ENCODE data around the gene VCPKMT. TPM values are rescaled to one million over a fixed set of nuclear protein-coding genes. Genes with fewer than 3 reads are reported as not detected.

The VCPKMT gene
- total RNA-seq, 2 donors from 2014 or later, result 8.1 to 12.2 TPM

DNA sequence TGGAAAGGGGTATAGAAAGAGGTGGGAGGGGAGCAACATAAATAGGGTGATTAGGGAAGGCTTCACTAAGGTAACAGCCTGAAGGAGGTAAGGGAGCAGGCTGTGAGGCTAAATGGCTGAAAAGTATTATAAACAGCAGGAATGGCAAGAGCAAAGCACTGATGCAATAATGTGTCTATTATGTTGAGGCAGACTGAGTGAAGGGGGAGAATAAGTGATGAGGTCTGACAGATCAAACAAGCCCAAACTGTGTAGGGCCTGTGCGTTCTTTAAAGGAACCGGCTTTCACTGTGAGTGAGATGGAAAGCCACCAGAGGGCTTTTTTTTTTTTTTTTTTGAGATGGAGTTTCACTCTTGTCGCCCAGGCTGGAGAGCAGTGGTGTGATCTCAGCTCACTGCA lies 6.7 kb upstream of the VCPKMT start:
- Histone ChIP-seq H3K27ac (no peak overlapping the region), H3K4me3 (no peak overlapping the region), H3K9me3 (no peaks in the 10 kb centered on the region), H3K4me1 (ENCODE audit: control insufficient read depth in 1 of 2, low read depth in 2 of 2) (no peaks in the 10 kb centered on the region), H3K36me3 (peaks cover 8% of the 10 kb centered on the region), H3K27me3 (replicated peaks; ENCODE audit: insufficient read depth) (no peaks in the 10 kb centered on the region)
- DNase-seq (ENCODE audit: low spot score) (no peak), ATAC-seq (ENCODE audit: insufficient number of reproducible peaks, low FRiP score, low read depth) (no peak)
- TF ChIP-seq CTCF (IDR thresholded peaks at IDR 0.05), result no peak

DNA sequence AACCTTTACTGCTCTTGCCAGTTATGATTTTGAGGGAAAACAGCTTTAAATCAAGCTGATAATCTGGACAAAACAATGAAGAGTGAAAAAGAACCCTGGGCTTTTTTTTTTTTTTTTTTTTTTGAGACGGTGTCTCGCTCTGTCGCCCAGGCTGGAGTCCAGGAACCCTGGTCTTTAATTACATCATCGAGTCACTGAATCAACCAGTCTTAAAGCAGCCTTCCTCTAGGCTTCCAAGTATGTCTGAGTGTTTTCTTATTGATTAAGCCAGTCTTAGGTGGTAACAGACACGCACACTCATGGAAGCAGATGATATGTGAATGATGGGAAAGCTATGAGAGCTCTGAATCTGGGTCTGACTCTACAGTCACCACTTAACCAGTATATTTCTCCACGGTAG lies 5.9 kb upstream of the VCPKMT start:
- no peaks in the 10 kb centered on the region for H3K27me3 ChIP-seq (replicated peaks; ENCODE audit: insufficient read depth)
- ATAC-seq (ENCODE audit: insufficient number of reproducible peaks, low FRiP score, low read depth) (no peak), DNase-seq (ENCODE audit: low spot score) (no peak)
- no peaks in the 10 kb centered on the region for H3K9me3 ChIP-seq
- peaks cover 0 to 3% of the 10 kb centered on the region in 2 donors for H3K4me1 ChIP-seq (ENCODE audit: control insufficient read depth in 1 of 2, low read depth in 2 of 2)
- H3K4me3 ChIP-seq, result no peak overlapping the region
- peaks cover 8% of the 10 kb centered on the region for H3K36me3 ChIP-seq
- H3K27ac ChIP-seq, result no peak overlapping the region
- TF ChIP-seq CTCF (IDR thresholded peaks at IDR 0.05), result no peak

- no peak overlapping the region for H3K27ac ChIP-seq
- TF ChIP-seq CTCF (IDR thresholded peaks at IDR 0.05), result no peak
- ATAC-seq (ENCODE audit: insufficient number of reproducible peaks, low FRiP score, low read depth) (no peak), DNase-seq (ENCODE audit: low spot score) (no peak)
- H3K4me1 ChIP-seq (ENCODE audit: control insufficient read depth in 1 of 2, low read depth in 2 of 2), result peaks cover 0 to 6% of the 10 kb centered on the region in 2 donors
- H3K36me3 ChIP-seq, result peaks cover 8% of the 10 kb centered on the region
- H3K9me3 ChIP-seq, result no peaks in the 10 kb centered on the region
- no peak overlapping the region for H3K4me3 ChIP-seq
- H3K27me3 ChIP-seq (replicated peaks; ENCODE audit: insufficient read depth), result no peaks in the 10 kb centered on the region
Measured at GRCh38 chr14:50121486-50121885, 5.1 kb upstream of the VCPKMT start.

- Histone ChIP-seq H3K27me3 (replicated peaks; ENCODE audit: insufficient read depth) (no peaks in the 10 kb centered on the region), H3K9me3 (no peaks in the 10 kb centered on the region), H3K27ac (peak overlapping the region in 1 of 2 donors; percentile 60), H3K4me3 (no peak overlapping the region), H3K36me3 (peaks cover 21% of the 10 kb centered on the region), H3K4me1 (ENCODE audit: control insufficient read depth in 1 of 2, low read depth in 2 of 2) (peaks cover 12 to 15% of the 10 kb centered on the region in 2 donors)
- ATAC-seq (ENCODE audit: insufficient number of reproducible peaks, low FRiP score, low read depth) (no peak), DNase-seq (ENCODE audit: low spot score) (no peak)
- TF ChIP-seq CTCF (IDR thresholded peaks at IDR 0.05), result no peak
Measured at GRCh38 chr14:50117456-50117855, 1.1 kb upstream of the VCPKMT start.

DNA sequence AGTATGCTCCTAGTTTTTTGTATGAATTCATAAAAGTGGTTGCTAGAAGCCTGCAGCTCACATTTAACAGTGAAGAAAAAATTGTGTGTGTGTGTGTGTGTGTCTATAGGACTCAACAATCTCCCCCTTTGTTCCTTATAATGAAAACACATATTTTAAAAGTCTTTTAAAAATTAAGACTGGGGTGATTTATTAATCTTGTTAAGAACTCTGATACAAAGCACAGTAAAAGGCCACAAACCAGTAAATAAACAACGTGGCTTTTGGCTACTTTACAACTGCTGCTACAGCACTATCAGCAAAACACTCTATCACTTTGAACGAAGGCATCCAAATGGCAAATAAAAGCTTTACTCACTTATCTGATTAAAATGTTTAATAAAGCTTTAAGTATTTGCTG lies 594 bp upstream of the VCPKMT start:
- peak overlapping the region; percentile 77 for H3K4me3 ChIP-seq
- H3K36me3 ChIP-seq, result peaks cover 26% of the 10 kb centered on the region
- H3K27ac ChIP-seq, result peak overlapping the region; percentile 60 to 76
- no peak for TF ChIP-seq CTCF (IDR thresholded peaks at IDR 0.05)
- no peaks in the 10 kb centered on the region for H3K9me3 ChIP-seq
- H3K4me1 ChIP-seq (ENCODE audit: control insufficient read depth in 1 of 2, low read depth in 2 of 2), result peaks cover 12 to 15% of the 10 kb centered on the region in 2 donors
- ATAC-seq (ENCODE audit: insufficient number of reproducible peaks, low FRiP score, low read depth) (no peak), DNase-seq (ENCODE audit: low spot score) (no peak)
- no peaks in the 10 kb centered on the region for H3K27me3 ChIP-seq (replicated peaks; ENCODE audit: insufficient read depth)

Measured in thoracic aorta (tissue), 2 donors.